T1000 (cell line): ENCODE measurements around the gene HPD.
"Not testable (repeated sequence)": the region's sequence is repeated elsewhere in the genome, so short reads cannot be mapped to it uniquely, and the experiment has no call there.

Experiments
- DNase-seq: peaks from one replicate; lab custom pipeline; 2025; ENCODE audit warnings: mixed read lengths; lab: John Stamatoyannopoulos, UW

Gene HPD

GRCh38 chr12:121861636-121862254 lies 3.1 kb upstream of the HPD start:
- DNase-seq: no peak

GRCh38 chr12:121860699-121861098 lies 2.0 kb upstream of the HPD start:
- not testable (repeated sequence) for DNase-seq

GRCh38 chr12:121860257-121860656 lies 1.6 kb upstream of the HPD start:
- DNase-seq: no peak

DNA sequence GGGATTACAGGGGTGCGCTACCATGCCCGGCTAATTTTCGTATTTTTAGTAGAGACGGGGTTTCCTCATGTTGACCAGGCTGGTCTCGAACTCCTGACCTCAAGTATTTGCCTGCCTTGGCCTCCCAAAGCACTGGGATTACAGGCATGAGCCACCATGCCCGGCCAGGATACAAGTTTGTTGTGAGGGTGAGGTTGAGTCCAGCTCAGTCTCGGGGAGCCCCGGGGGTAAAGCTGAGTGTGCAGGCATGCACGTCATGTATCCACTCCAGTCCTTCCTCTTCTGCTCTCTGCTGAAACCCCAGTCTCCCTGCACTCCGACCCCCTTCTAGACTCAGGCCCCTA lies 369 bp downstream of the HPD start:
- DNase-seq: no peak

DNA sequence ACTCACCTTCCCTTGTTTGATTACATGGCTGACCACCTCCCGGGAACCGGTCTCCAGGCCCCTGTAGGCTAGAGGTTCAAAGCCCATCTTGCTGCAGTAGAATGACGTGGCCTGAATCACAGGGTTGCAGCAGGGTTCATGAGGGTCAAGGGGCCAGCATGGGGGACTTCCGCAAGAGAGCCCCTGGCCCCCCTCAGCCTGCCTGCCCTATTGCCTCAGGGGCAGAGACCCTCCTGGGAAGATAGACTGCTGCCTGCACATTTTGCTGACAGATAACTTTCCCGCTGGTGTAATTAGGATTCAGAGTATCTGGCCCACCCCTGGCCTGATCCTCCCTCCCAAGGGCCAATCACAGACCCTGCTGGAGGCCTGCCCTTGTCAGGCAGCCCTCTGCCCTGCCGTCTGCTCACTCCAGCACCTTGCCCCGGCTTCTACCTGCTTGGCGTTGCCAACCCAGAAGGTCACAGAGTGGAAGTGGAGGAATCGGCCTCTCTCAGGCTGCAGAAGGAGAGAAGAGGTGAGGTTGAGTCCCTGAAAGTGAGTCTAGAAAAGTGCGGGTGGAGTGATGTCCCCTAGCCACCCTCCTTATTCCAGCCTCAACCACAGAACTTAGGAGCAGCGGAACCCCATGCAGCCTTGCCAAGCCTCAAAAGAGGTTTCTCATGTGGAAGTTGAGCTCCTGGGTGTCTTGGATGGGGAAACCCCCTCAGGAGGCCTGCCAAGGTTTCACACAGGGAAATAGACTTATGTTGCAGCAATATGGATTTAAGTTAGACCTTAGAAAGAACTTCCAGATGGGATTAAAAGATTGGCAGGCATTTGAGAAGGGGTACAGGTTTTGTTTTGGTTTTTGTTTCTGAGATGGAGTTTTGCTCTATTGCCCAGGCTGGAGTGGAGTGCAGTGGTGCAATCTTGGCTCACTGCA lies 1.1 kb downstream of the HPD start:
- DNase-seq: no peak

- DNase-seq: not testable (repeated sequence)
Measured at GRCh38 chr12:121852392-121852791, 6.3 kb downstream of the HPD start.

GRCh38 chr12:121849665-121850064 lies 9.0 kb downstream of the HPD start:
- no peak for DNase-seq

DNA sequence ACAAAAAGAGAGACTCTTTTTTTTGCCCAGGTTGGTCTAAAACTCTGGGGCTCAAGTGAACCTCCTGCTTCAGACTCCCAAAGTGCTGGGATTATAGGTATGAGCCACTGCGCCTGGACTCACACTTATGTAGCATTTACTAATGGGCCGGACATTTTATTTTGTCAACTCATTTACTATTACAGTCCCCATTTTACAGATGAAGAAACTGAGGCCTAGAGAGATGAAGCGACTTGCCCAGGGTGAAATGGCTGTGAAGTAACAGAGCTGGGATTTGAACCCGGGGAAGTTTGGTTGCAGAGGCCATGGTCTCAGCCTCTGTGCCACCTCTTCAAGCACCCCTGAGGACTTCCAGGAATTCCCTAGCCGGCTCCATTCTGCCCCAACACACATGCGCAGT lies 9.4 kb downstream of the HPD start:
- no peak for DNase-seq

- DNase-seq: no peak
Measured at GRCh38 chr12:121845701-121846100, 13.0 kb downstream of the HPD start.

DNA sequence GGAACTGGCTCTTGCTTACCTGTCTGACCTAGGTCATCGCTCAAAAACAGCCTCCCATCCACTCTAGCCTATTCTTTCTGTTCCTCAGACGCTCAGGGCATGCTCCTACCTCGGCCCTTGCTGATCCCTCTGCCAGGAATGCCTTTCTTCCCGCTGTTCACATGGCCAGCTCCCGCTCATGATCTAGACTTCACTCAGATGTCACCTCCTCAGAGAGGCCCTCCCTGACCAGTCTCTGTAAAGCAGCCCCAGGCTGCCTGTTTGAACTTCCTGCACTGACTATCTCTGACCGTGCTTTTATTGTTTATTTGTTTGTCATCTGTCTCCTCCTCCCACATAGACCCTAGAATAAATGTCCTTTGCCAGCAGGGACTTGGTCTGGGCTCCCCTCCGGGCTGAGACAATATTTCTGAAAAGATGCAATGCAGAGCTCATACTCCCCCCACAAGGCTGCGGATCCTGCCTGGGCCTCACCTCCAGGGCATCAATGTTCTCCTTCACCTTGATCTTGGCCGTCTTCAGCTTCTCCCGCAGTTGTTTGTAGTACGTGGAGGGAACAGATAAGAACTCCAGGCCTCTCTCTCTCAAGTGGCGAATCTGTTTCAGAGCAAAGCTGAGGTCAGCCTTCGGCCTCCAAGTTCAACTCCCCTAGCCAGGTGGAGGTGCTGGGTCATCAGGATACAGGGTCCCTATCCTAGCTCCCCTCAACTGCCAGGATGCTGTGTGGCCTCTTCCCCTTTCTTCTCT lies 15.2 kb downstream of the HPD start:
- no peak for DNase-seq

DNA sequence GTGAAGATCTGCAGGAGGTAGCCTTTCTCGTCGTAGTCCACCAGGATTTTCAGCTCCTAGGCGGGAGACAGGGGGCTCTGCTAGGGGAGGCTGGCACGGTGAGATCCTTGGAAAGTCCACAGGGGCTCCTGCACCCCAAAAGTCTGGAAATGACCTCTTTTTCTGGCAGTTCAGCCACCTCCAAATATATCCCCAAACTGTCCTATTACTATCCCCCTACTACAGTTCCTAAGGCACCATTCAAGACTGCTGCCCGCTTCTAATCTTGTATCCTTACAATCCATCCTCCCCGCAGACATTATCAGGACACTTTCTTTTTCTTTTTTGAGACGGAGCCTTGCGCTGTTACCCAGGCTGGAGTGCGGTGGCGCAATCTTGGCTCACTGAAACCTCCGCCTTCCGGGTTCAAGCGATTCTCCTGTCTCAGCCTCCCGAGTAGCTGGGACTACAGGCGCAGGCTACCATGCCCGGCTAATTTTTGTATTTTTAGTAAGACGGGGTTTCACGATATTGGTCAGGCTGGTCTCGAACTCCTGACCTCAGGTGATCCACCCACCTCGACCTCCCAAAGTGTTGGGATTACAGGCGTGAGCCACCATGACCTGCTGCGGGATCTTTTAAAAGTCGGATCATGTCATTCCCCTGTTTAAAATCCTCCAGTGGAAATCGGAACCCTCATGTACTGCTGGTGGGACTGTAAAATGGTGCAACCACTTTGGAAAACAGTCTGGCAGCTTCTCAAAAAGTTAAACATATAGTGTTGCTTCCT lies 18.5 kb downstream of the HPD start:
- DNase-seq: no peak

- DNase-seq: peak; percentile 99
Measured at GRCh38 chr12:121839106-121839992, 19.3 kb downstream of the HPD start.

- no peak for DNase-seq
Measured at GRCh38 chr12:121838126-121838525, 20.5 kb downstream of the HPD start.

- DNase-seq: no peak
Measured at GRCh38 chr12:121837680-121838079, 21.0 kb downstream of the HPD start.

DNA sequence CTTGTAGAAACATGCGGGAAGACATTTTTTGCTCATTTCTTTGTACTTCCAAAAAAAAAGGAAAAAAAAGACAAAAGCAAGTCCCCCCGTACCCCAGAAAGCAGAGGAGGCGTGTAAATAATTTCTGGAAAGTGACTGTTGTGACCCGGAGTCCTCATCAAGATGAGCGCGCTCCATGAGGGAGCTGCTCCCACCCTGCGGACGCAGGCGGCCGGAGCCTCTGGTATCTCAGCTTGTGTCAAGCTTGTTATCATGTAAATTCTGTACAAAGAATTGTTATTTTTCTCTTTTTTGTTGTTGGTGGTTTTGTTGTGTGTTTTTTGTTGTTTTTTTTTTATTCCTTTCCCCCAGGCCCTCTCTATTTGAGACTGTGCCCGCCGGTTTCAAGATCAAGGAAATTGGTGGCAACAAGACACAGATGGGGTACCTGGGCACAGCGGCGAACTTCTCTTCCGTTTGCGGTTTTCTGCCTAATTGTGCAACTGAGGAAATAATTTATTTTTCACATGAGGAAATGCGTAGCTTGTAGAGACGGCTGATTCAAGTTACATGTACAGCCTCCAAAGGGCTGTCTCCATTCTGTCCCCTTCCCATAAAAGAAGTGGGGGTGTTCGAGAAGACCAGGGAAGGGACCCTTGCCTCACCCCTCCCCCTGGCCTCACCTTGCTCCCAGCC lies 27.0 kb downstream of the HPD start:
- no peak for DNase-seq

- DNase-seq: no peak
Measured at GRCh38 chr12:121830588-121831265, 27.9 kb downstream of the HPD start.

GRCh38 chr12:121830134-121830533 lies 28.5 kb downstream of the HPD start:
- DNase-seq: no peak

DNA sequence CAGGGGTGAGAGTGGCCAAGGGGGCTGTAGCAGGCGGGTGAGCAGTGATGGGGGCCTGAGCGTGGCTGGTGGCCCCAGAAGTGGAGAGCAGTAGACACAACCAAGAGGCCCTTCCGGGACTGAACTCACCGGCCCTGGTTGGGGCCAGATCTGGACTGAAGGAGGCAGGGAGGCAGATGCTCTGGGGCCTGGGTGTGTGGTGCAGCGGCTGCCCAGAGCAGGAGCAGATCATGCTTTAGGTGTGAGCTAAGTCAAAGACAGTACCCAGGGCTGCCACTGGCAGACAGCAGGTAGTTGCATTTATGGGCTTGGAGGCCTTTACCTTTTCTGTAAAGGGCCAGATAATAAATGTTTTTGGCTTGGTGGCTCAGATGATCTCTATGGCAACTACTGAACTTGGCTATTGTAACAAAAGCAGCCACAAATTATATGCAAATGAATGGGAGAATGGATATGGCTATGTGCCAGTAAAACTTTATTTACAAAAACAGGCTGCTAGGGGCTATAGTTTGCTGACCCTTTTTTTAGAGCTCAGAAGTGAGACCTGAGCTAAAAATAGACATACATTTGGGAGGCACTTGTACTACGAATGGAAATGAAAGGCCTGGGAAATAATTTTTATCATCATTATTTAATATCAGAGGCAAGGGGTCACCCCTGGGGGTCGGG lies 29.3 kb downstream of the HPD start:
- no peak for DNase-seq

GRCh38 chr12:121828826-121829225 lies 29.8 kb downstream of the HPD start:
- DNase-seq: no peak
